ENCODE data around the gene ENPEP.

DNA sequence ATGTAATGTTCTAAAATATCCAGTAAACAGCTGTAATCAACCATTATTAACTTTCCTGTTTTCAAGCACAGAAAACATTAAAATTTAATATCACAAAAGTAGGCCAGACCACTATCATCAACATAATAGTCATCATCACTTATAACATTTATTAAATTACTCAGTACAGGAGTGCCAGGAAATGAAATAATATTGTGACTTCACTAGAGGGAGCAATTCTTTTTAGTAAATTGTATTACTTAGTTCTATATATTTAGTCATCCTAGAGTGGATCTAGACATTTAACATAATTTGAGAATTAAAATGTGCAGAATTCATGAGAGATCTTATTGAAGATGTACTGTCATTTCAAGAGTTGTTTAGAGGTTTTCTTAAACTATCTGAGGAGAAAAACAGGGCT lies 113.3 kb downstream of the ENPEP start:
- TF ChIP-seq CTCF (IDR thresholded peaks at IDR 0.05) (no peak), EP300 (IDR thresholded peaks at IDR 0.05) (no peak), POLR2A (IDR thresholded peaks at IDR 0.05) (no peak)

Data from tibial nerve (tissue), 4 donors.